ENCODE data around the gene ZIM2. TPM values are rescaled to one million over a fixed set of nuclear protein-coding genes. Genes with fewer than 3 reads are reported as not detected.

Gene ZIM2
- total and polyA plus RNA-seq, 2 donors (not counting 1 experiment from before 2014, with no cell fraction given): not detected

- no CpG with 5 or more reads among the region's 1 CpG for WGBS (ENCODE audit: insufficient coverage)
- H3K4me1 Mint-ChIP-seq: no peaks in the 10 kb centered on the region
- no peak overlapping the region for H3K27ac Mint-ChIP-seq
- H3K4me3 Mint-ChIP-seq: no peak overlapping the region
- intact Hi-C loops (cut with micrococcal nuclease): no loop called here
- H3K4me1 ChIP-seq (ENCODE audit: control insufficient read depth in 2 of 2, insufficient read depth in 2 of 2, low read length in 2 of 2): no peaks in the 10 kb centered on the region
- ChIA-PET POLR2A (no interaction called here), CTCF (no interaction called here)
- no peaks in the 10 kb centered on the region for H3K79me2 ChIP-seq (ENCODE audit: control insufficient read depth, insufficient read depth, low read length)
- H3K4me2 ChIP-seq (replicated peaks; ENCODE audit: low read depth, low read length, poor library complexity, severe bottlenecking): no peak overlapping the region
- H3K36me3 ChIP-seq (replicated peaks in 1 of 2; ENCODE audit: control extremely low read depth in 1 of 2, control insufficient read depth in 1 of 2, extremely low read depth in 1 of 2, insufficient read depth in 2 of 2, low read length in 1 of 2): no peaks in the 10 kb centered on the region
- no peaks in the 10 kb centered on the region for H3K27me3 ChIP-seq (replicated peaks in 1 of 4; ENCODE audit: control extremely low read depth in 1 of 4, control insufficient read depth in 3 of 4, insufficient read depth in 4 of 4, low read length in 3 of 4)
- peaks cover 12% of the 10 kb centered on the region for H3K9me3 Mint-ChIP-seq (ENCODE audit: insufficient read depth)
- no peak for ATAC-seq (ENCODE audit: low read depth)
- peaks cover 0 to 14% (median 10%) of the 10 kb centered on the region in 3 donors for H3K9me3 ChIP-seq (ENCODE audit: control extremely low read depth in 1 of 3, control insufficient read depth in 2 of 3, insufficient read depth in 1 of 3, low read length in 2 of 3)
- no peak for DNase-seq
- H4K20me1 ChIP-seq (ENCODE audit: control insufficient read depth, insufficient read depth, low read length, poor library complexity, severe bottlenecking): no peaks in the 10 kb centered on the region
- H2AFZ ChIP-seq (ENCODE audit: insufficient read depth, low read depth, low read length, poor library complexity, severe bottlenecking): no peak overlapping the region
- H3K9ac ChIP-seq (ENCODE audit: low read length): no peak overlapping the region
- no peak overlapping the region for H3K4me3 ChIP-seq (ENCODE audit: control extremely low read depth in 1 of 5, extremely low read depth in 1 of 5, insufficient read depth in 1 of 5, low read depth in 2 of 5, low read length in 4 of 5)
- no peak overlapping the region for H3K27ac ChIP-seq (ENCODE audit: low read length in 2 of 2)
- no peaks in the 10 kb centered on the region for H3K27me3 Mint-ChIP-seq
- no peak for TF ChIP-seq EZH2 (IDR thresholded peaks at IDR 0.05; ENCODE audit: borderline replicate concordance, insufficient read depth, low read depth, low read length, poor library complexity, severe bottlenecking)
- TF ChIP-seq CTCF (IDR thresholded peaks at IDR 0.05): no peak
Observed at GRCh38 chr19:56810260-56810659, 30.3 kb downstream of the ZIM2 start.

GRCh38 chr19:56808717-56809392 is 31.7 kb downstream of the ZIM2 start:
- Histone ChIP-seq H3K4me1 (ENCODE audit: control insufficient read depth in 2 of 2, insufficient read depth in 2 of 2, low read length in 2 of 2) (no peaks in the 10 kb centered on the region), H2AFZ (ENCODE audit: insufficient read depth, low read depth, low read length, poor library complexity, severe bottlenecking) (no peak overlapping the region), H3K4me2 (replicated peaks; ENCODE audit: low read depth, low read length, poor library complexity, severe bottlenecking) (no peak overlapping the region), H3K79me2 (ENCODE audit: control insufficient read depth, insufficient read depth, low read length) (no peaks in the 10 kb centered on the region), H3K27ac (ENCODE audit: low read length in 2 of 2) (no peak overlapping the region), H3K36me3 (replicated peaks in 1 of 2; ENCODE audit: control extremely low read depth in 1 of 2, control insufficient read depth in 1 of 2, extremely low read depth in 1 of 2, insufficient read depth in 2 of 2, low read length in 1 of 2) (no peaks in the 10 kb centered on the region), H3K27me3 (replicated peaks in 1 of 4; ENCODE audit: control extremely low read depth in 1 of 4, control insufficient read depth in 3 of 4, insufficient read depth in 4 of 4, low read length in 3 of 4) (no peaks in the 10 kb centered on the region), H4K20me1 (ENCODE audit: control insufficient read depth, insufficient read depth, low read length, poor library complexity, severe bottlenecking) (no peaks in the 10 kb centered on the region), H3K9ac (ENCODE audit: low read length) (no peak overlapping the region), H3K9me3 (ENCODE audit: control extremely low read depth in 1 of 3, control insufficient read depth in 2 of 3, insufficient read depth in 1 of 3, low read length in 2 of 3) (peaks cover 0 to 18% (median 16%) of the 10 kb centered on the region in 3 donors), H3K4me3 (ENCODE audit: control extremely low read depth in 1 of 5, extremely low read depth in 1 of 5, insufficient read depth in 1 of 5, low read depth in 2 of 5, low read length in 4 of 5) (no peak overlapping the region)
- intact Hi-C loops (cut with micrococcal nuclease): no loop called here
- DNase-seq: no peak
- ChIA-PET POLR2A (no interaction called here), CTCF (no interaction called here)
- WGBS (ENCODE audit: insufficient coverage): 71% methylated on average over 1 of the region's 3 CpGs
- Mint-ChIP-seq H3K27ac (no peak overlapping the region), H3K27me3 (no peaks in the 10 kb centered on the region), H3K4me1 (no peaks in the 10 kb centered on the region), H3K4me3 (no peak overlapping the region), H3K9me3 (ENCODE audit: insufficient read depth) (peaks cover 12% of the 10 kb centered on the region)
- ATAC-seq (ENCODE audit: low read depth): no peak
- TF ChIP-seq CTCF (IDR thresholded peaks at IDR 0.05) (no peak), EZH2 (IDR thresholded peaks at IDR 0.05; ENCODE audit: borderline replicate concordance, insufficient read depth, low read depth, low read length, poor library complexity, severe bottlenecking) (no peak)
